Testis (tissue), 2 donors: ENCODE data around the gene CHDH.
A peak's percentile ranks its signal among the peaks of the same experiment; 100 is the strongest.

Experiments used
- POLR2A ChIP-seq: fragments of 450-650 bp; IDR thresholded peaks from one replicate; pipeline ENCODE4 v1.6.1; 2017; ENCODE audit warnings: antibody characterized with exemption, mild to moderate bottlenecking, moderate library complexity
- TF ChIP-seq, protein P1 (sequence below), 3 experiments: fragments of 450-650 bp in 2 of 3; fragments of 200-600 bp in 1 of 3; sonication (generic) in 1 of 3; IDR thresholded peaks; one replicate each; pipeline ENCODE4 v1.5.1; 2016 to 2019; ENCODE audit warnings: antibody characterized with exemption in 3 of 3, mild to moderate bottlenecking in 2 of 3, moderate library complexity in 1 of 3

DNA sequence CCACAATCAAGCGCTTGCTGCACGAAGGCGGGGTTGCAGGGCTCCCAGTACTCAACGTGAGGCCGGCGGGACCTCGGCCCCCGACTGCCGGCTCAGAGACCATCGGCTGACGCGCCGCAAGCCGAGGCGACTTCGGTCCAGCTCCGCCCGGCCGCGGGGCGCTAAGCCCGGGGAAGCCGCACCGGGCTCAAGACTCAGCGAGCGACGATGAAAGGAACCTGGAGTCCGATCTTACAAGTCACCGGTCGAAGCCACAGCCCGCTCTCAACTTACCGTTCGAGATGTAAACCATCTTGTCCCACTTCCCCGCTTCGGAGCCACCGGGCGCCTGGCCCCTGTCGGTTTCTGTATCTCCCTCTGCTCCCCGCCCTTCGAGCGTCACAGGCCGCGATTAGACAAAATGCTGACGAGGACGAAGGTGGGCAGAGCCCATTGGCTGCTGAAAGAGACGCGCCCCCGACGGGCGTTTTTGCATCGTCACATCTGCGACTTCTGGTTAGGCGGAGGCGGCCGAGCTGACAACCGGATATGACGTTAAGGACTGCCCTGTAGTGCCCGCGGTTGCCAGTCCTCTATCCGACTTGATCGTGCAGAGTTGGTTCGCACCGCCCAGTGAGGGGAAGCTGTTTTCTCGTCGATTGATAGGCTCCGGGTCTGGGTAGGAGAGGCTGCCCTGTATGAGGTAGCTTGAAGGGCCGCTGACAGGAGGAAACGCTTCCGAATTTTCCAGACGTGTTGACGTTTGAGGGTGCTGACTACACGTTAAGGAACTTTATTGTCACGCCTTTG, 45.5 kb upstream of the CHDH start, which contains the start of gene SELENOK:
- TF ChIP-seq, protein P1, sequence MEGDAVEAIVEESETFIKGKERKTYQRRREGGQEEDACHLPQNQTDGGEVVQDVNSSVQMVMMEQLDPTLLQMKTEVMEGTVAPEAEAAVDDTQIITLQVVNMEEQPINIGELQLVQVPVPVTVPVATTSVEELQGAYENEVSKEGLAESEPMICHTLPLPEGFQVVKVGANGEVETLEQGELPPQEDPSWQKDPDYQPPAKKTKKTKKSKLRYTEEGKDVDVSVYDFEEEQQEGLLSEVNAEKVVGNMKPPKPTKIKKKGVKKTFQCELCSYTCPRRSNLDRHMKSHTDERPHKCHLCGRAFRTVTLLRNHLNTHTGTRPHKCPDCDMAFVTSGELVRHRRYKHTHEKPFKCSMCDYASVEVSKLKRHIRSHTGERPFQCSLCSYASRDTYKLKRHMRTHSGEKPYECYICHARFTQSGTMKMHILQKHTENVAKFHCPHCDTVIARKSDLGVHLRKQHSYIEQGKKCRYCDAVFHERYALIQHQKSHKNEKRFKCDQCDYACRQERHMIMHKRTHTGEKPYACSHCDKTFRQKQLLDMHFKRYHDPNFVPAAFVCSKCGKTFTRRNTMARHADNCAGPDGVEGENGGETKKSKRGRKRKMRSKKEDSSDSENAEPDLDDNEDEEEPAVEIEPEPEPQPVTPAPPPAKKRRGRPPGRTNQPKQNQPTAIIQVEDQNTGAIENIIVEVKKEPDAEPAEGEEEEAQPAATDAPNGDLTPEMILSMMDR (IDR thresholded peaks at IDR 0.05): no peak
- peak; percentile 97 for TF ChIP-seq POLR2A
